Measurements from ENCODE around the gene SSH3.
A peak's percentile ranks its signal among the peaks of the same experiment; 100 is the strongest.

The SSH3 gene

GRCh38 chr11:67280341-67280787, 23.0 kb upstream of the SSH3 start:
- no peak for DNase-seq

DNA sequence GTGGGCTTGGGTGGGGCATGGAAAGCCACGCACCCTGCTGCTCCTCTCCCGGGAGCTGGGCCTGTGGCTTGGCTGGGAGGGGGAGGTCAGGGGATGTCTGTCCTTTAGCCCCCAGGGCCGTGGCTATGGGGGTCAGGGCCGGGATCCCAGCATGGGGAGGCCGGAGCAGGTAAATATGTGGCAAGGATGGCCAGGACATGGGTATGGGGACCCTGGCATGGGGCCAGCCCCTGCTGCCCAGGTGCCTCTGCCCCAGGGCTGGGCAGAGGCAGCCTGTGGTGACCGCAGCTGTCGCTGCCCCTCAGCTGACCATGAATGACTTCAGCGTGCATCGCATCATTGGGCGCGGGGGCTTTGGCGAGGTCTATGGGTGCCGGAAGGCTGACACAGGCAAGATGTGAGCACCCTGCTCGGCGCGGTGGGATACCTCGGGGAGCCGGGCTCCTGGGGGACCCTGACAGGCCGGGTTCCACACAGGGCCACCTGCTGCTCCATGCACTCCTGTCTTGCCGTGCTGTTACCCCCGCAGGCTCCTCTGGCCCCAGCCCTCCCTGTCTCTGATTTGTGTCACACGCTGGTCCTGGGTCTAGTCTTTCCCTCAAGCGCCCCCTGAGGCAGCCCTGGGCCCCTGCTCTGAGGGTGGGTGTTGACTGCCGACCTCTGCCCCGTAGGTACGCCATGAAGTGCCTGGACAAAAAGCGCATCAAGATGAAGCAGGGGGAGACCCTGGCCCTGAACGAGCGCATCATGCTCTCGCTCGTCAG, 22.4 kb upstream of the SSH3 start:
- DNase-seq = peak; percentile 2

DNA sequence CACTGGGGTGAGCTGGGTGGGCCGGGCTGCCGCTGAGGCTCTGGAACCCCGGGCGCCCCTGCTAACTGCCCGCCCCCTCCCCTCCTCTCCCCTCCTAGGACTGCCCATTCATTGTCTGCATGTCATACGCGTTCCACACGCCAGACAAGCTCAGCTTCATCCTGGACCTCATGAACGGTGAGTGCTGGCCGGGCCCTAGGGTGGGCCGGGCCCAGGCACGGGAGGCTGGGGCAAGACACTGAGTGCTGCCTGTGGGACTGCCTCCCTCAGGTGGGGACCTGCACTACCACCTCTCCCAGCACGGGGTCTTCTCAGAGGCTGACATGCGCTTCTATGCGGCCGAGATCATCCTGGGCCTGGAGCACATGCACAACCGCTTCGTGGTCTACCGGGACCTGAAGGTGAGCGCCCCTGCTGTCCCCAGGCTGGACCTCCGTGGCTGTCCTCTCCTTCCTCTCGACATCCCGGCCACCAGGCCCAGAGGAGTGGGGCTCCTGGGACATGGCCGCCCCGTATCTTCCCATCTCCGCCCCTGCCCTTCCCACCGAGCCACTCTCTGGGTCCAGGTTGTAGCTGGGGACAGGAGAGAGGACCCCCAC, 21.7 kb upstream of the SSH3 start:
- peak; percentile 1 for DNase-seq

DNA sequence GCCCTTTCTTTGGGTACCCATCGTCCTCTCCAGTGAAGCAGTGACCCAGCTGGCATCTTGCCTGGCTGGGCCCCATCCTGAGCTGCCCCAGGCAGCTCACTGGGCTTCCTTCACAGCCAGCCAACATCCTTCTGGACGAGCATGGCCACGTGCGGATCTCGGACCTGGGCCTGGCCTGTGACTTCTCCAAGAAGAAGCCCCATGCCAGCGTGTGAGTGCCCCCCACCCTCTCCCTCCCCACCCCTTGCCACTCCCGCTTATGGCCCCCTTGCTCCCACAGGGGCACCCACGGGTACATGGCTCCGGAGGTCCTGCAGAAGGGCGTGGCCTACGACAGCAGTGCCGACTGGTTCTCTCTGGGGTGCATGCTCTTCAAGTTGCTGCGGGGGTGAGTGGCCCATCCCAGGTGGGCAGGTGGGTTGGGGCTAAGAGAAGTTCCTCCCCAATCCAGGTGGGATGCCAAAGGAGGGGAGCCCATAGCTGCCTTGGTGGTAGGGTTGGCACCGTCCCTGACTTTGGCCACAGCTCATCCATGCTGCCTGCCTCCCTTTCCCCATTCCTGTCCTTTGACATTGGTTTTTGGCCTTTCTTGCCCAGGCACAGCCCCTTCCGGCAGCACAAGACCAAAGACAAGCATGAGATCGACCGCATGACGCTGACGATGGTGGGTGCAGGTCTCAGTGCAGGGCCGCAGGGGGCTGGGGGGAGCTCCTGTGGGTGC, 21.0 kb upstream of the SSH3 start:
- peak; percentile 1 for DNase-seq

GRCh38 chr11:67282876-67283371, 20.4 kb upstream of the SSH3 start:
- DNase-seq = no peak

DNA sequence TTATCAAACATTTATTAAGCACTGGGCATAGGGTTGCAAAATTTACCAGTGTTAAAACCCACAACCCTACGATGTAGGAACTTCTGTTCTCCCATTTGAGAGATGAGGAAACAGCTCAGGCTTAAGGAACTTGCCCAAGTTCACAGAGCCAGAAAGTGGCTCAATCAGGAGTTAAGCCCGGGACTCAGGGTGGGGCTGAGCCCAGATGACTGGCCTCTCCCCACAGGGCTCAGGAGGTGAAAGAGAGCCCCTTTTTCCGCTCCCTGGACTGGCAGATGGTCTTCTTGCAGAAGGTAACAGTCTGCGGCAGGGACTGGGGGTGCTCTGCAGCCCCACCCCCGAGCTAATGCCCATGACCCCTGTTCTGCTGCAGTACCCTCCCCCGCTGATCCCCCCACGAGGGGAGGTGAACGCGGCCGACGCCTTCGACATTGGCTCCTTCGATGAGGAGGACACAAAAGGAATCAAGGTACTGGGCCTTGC, 19.8 kb upstream of the SSH3 start:
- no peak for DNase-seq

DNA sequence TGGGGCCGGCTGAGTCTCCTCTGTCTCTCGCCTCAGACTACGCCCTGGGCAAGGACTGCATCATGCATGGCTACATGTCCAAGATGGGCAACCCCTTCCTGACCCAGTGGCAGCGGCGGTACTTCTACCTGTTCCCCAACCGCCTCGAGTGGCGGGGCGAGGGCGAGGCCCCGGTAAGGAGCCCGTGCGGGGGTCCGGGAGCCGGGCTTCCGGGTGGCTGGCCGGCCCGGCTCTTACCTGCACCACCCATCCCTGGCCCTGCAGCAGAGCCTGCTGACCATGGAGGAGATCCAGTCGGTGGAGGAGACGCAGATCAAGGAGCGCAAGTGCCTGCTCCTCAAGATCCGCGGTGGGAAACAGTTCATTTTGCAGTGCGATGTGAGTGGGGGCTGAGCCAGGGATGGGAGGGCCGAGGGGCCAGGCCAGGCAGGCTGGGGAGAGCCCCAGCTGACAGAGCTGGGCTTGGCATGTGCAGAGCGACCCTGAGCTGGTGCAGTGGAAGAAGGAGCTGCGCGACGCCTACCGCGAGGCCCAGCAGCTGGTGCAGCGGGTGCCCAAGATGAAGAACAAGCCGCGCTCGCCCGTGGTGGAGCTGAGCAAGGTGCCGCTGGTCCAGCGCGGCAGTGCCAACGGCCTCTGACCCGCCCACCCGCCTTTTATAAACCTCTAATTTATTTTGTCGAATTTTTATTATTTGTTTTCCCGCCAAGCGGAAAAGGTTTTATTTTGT, 18.4 kb upstream of the SSH3 start:
- DNase-seq = no peak

DNA sequence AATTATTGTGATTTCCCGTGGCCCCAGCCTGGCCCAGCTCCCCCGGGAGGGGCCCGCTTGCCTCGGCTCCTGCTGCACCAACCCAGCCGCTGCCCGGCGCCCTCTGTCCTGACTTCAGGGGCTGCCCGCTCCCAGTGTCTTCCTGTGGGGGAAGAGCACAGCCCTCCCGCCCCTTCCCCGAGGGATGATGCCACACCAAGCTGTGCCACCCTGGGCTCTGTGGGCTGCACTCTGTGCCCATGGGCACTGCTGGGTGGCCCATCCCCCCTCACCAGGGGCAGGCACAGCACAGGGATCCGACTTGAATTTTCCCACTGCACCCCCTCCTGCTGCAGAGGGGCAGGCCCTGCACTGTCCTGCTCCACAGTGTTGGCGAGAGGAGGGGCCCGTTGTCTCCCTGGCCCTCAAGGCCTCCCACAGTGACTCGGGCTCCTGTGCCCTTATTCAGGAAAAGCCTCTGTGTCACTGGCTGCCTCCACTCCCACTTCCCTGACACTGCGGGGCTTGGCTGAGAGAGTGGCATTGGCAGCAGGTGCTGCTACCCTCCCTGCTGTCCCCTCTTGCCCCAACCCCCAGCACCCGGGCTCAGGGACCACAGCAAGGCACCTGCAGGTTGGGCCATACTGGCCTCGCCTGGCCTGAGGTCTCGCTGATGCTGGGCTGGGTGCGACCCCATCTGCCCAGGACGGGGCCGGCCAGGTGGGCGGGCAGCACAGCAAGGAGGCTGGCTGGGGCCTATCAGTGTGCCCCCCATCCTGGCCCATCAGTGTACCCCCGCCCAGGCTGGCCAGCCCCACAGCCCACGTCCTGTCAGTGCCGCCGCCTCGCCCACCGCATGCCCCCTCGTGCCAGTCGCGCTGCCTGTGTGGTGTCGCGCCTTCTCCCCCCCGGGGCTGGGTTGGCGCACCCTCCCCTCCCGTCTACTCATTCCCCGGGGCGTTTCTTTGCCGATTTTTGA, 17.5 kb upstream of the SSH3 start:
- no peak for DNase-seq

DNA sequence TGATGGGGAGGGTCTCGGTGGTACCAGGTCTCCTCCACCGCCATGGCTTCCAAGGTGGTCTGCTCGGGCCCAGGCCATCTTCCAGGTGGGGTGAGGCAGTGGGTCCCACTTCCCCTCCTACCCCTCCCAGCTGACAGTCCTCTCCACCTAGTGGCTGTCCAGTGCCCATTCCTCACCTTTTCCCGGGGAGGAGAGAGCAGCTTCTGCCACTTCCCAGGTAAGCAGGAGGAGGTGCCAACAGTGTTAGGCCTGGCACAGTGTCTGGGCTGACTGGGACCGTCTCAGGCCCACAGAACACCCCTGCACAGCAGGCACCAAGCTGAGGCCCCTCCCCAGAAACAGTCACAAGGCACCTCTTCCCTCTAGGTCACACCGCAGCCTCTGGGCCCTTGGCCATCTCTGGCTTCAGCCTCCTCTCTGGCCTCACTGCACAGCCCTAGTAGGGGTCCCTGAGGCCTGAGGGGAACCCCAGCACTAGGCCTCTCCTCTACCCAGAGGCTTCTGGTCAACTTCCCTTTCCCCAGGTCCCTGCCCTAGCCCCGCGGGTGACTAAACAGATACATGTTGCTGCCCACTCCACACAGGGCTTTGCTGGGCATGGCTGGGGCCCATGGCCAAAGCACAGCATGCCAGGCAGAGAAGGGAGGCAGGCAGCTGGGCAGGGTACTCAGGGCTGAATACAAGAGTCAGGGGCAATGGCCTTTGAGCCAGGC, 16.6 kb upstream of the SSH3 start:
- no peak for DNase-seq

DNA sequence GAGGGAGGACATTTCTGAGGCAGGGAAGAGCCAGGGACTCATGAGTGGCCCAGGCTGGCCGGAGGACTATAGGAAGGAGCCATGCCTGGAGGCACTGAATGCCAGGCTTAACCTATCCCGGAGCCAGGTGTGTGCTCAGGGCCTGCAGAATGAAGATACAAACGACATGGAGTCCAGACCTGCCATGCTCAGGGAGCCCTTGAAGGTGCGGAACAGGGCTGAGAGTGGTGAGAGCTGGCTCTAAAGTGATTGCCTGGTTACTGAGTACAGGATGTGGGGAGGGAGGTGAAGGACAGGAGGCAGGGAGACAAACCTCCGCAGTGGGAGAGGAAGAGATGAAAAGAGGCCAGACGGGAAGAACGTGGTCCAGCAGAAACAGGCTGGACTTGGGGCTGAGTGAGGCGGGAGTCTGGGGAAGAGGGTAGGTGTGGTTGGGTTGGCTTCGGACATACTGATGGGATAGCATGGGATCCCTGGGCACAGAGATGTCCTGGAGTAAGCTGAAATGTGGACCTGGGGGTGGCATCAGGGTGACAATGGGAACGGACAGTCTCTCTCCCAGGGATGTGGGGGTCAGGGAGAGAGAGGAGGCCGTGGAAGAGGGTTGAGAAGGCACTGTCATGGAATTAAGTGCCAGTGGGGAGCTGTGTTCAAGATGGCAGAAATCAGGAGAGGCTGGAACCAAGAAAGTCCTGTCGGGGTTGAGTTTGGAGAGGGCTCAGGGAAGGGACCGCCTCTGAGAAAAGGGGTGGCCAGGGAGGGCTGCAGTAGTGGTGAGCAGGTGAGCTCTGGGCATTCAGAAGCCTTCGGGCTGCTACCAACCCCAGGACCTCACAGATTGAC, 15.8 kb upstream of the SSH3 start:
- no peak for DNase-seq

- peak; percentile 47 for DNase-seq
These were observed 15.2 kb upstream of the SSH3 start for GRCh38 chr11:67288198-67288451.

DNA sequence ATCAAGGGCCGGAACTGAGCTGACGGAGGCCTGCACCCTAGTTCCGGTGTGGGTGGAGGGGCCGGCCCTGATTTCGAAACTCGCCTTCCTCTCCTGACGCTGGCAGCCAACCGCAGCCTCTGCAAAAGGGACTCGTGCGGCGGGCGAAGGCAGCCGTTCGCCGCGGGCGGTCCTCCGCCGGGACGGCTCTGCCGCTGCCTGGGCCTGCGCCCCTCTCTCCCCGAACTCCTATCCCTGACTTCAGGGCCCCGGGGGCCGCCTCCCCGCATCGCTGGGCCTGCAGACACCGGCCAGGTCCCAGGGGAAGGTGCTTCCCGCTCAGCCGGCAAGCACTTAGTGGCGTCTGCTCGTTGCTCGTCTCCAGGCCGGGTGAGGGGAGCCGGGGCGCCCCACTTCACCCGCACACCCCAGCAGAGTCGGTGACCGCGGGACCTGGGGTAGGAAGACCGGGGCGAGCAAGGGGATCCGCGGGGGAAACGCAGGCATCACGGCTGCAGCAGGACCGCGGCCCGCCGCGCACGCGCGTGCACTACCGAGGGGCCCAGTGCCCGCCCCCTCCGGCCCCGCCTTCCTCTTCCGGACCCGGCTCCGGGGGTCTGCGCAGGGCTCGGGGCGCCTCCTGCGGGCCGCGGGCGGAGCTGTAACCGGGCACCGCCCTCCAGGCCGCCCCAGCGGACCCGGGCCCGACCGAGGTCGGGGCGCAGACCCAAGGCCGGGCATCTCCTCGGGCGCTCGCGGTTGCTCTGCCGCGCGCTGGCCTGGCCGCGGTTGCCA, 14.7 kb upstream of the SSH3 start:
- peak; percentile 90 for DNase-seq

DNA sequence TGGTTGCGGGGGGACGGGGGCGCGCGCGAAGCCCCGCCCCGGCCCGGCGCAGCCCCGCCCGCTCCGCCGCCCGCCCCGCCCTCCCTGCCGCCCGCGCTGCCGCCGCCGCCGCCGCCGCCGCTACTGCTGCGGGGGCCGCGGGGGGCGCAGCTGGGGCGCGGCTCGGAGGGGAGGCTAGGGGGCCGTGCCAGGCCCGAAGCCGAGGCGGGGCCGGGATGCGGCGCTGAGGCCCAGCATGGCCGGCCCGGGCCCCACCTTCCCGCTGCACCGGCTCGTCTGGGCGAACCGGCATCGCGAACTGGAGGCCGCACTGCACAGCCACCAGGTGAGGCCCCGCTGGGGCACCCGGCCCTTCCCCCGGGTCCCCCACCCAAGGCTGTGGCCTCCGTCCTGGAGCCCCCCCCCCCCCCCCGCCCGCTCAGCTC, 14.1 kb upstream of the SSH3 start, which contains the start of gene ANKRD13D:
Gene ANKRD13D (plus strand): TSS at position 78 of the 425 bp plus-strand sequence. CDS start 158 bp downstream, at position 236.
- DNase-seq = no peak

- peak; percentile 3 for DNase-seq
These were observed 13.5 kb upstream of the SSH3 start for GRCh38 chr11:67289651-67290479.

DNA sequence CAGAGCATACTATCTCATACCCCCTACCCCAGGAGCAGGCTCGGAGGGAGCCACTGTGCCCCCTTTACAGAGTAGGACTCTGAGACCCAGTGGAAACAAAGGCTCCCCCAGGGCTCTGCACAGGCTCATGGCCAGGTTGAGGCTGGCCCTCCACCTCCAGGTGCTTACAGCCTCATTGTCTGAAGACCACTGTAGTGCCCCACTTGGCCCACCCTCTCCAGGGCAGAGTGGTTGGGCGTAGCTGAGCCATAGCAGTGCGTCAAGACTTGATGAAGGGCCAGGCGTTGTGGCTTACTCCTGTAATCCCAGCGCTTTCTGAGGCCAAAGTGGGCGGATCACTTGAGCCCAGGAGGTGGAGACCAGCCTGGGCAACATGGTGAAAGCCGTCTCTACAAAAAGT, 12.5 kb upstream of the SSH3 start:
- DNase-seq = peak; percentile 0

DNA sequence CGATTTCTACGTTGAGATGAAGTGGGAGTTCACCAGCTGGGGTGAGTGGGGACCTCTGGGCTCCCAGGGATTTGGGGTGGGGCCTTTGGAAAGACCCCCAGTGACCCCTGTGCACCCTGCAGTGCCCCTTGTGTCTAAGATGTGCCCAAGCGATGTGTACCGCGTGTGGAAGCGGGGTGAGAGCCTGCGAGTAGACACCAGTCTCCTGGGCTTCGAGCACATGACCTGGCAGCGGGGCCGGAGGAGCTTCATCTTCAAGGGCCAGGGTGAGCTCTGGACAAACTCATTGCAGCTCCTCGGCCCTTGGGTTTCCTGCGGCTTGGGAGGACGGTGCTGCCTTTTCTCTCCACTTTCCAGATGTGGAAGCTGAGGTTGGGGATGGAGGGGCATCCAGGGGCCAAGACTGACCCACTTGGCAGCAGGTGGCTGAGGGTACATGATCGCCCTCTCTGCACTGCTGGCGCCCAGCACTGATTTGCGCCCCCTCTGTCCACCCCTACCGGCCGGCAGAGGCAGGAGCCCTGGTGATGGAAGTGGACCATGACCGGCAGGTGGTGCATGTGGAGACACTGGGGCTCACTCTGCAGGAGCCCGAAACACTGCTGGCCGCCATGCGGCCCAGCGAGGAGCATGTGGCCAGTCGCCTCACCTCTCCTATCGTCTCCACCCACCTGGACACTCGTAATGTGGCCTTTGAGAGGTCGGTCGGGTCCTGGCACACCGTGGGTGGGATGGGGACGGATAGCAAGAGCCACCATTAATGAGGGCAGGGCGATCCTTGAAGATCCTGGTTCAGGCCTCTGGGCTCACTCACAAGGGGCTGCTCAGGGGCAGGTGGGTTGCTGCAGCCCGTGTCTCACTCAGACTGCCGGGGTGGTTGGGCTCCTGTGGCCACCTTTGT, 11.6 kb upstream of the SSH3 start:
- no peak for DNase-seq

DNA sequence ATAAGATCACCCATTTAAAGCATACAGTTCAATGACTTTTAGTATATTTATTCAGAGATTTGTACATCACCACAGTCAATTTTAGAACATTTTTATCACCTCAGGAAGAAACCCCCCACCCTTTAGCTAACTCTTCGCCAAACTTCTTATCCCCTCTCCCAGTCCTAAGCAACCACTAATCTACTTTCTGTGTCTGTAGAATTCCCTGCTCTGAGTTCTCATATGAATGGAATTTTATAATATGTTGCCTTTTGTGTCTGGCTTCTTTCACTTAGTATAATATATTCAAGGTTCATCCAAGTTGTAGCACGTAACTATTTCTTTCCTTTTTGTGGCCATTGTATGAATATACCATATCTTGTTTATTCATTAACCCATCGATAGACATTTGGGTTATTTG, 10.7 kb upstream of the SSH3 start:
- no peak for DNase-seq
